Lower leg skin (tissue), 4 donors: ENCODE measurements around the gene LIPE. TPM values are rescaled to one million over a fixed set of nuclear protein-coding genes. Genes with fewer than 3 reads are reported as not detected.
"Not testable (repeated sequence)": the region's sequence is repeated elsewhere in the genome, so short reads cannot be mapped to it uniquely, and the experiment has no call there.

Source experiments
- DNase-seq, 2 donors: peaks; one replicate each; pipeline ENCODE4 v3.0.0-alpha.2; 2019; ENCODE audit warnings: low spot score in 2 of 2
- H3K4me3 ChIP-seq: fragments of 200-600 bp; sonication (generic); 2 replicates; pipeline ENCODE4 v1.5.1; 2017; ENCODE audit warnings: mild to moderate bottlenecking, low read depth; ENCODE audit not compliant: poor library complexity, severe bottlenecking
- CTCF ChIP-seq, 3 donors: fragments of 450-650 bp; IDR thresholded peaks; one replicate each; pipeline ENCODE4 v1.5.1; 2016; ENCODE audit warnings: antibody characterized with exemption in 3 of 3, mild to moderate bottlenecking in 3 of 3, moderate library complexity in 2 of 3
- POLR2A ChIP-seq, 2 donors: fragments of 450-650 bp; IDR thresholded peaks; one replicate each; pipeline ENCODE4 v1.6.1; 2016 to 2017; ENCODE audit warnings: antibody characterized with exemption in 2 of 2, mild to moderate bottlenecking in 1 of 2, moderate library complexity in 1 of 2
- WGBS, 2 donors: methylation state at CpG; one replicate each; pipeline ENCODE4 v1.1.5; 2018; 5-methylcytosine and 5-hydroxymethylcytosine counted together
- intact Hi-C: fragments of 100-400 bp; cut with DNase I; formaldehyde crosslinking; loops from one replicate; pipeline ENCODE4 v1.15.0; 2023; ENCODE audit warnings: low total_unique reads
- total RNA-seq, 4 donors: library from RNA; depleted of rRNA; stranded (reverse); fragments of >200 nt; gene quantifications; one replicate each; pipeline ENCODE4 v1.1.0, GENCODE V29; 2016

The LIPE gene
- total RNA-seq, 4 donors from 2014 or later = 20.9 to 96.9 (median 55.9) TPM

GRCh38 chr19:42452590-42452989 is 25.4 kb upstream of the LIPE start:
- DNase-seq = no peak
- 59 to 62% methylated on average over 4 of the region's 4 CpGs for WGBS, 2 donors
- intact Hi-C loops = no loop called here
- TF ChIP-seq CTCF (IDR thresholded peaks at IDR 0.05) (no peak), POLR2A (IDR thresholded peaks at IDR 0.05) (no peak)
- H3K4me3 ChIP-seq = no peak overlapping the region

- DNase-seq = peak; percentile 83 to 95
- WGBS, 2 donors = 1 to 2% methylated on average over 3 of the region's 3 CpGs
- intact Hi-C loops = no loop called here
- TF ChIP-seq CTCF (IDR thresholded peaks at IDR 0.05) (peak in 1 of 3 donors; percentile 90), POLR2A (IDR thresholded peaks at IDR 0.05) (no peak)
- H3K4me3 ChIP-seq = no peak overlapping the region
Measured at GRCh38 chr19:42450314-42450934, 23.2 kb upstream of the LIPE start.

GRCh38 chr19:42448306-42448705 is 21.1 kb upstream of the LIPE start:
- not testable (repeated sequence) for H3K4me3 ChIP-seq, DNase-seq
- WGBS, 2 donors = 82 to 83% methylated on average over 5 of the region's 5 CpGs
- intact Hi-C loops = loop anchor here (5.0 kb wide), 1 partner anchor 79 kb away; the partner anchor contains the start of gene CEACAM1

GRCh38 chr19:42445948-42446347 is 18.8 kb upstream of the LIPE start:
- no peak overlapping the region for H3K4me3 ChIP-seq
- DNase-seq = no peak
- no peak for TF ChIP-seq POLR2A (IDR thresholded peaks at IDR 0.05)
- TF ChIP-seq CTCF (IDR thresholded peaks at IDR 0.05) = no peak
- WGBS, 2 donors = 83 to 90% methylated on average over 7 of the region's 7 CpGs
- intact Hi-C loops = loop anchor here (5.0 kb wide), 1 partner anchor 81 kb away; the partner anchor contains the start of gene CEACAM1

GRCh38 chr19:42443944-42444398 is 16.8 kb upstream of the LIPE start:
- no peak overlapping the region for H3K4me3 ChIP-seq
- TF ChIP-seq CTCF (IDR thresholded peaks at IDR 0.05) (no peak), POLR2A (IDR thresholded peaks at IDR 0.05) (no peak)
- DNase-seq = no peak
- WGBS, 2 donors = 80% methylated on average over 4 of the region's 4 CpGs
- intact Hi-C loops = no loop called here

GRCh38 chr19:42442833-42443232 is 15.6 kb upstream of the LIPE start, which contains the start of gene CXCL17:
TSS of gene CXCL17 (minus strand) at chr19:42442946. CDS start at chr19:42442832, 114 bp downstream.
- no peak within 1 kb of the TSS for H3K4me3 ChIP-seq
- intact Hi-C loops = no loop called here
- no peak for DNase-seq
- TF ChIP-seq POLR2A (IDR thresholded peaks at IDR 0.05) (no peak), CTCF (IDR thresholded peaks at IDR 0.05) (no peak)
- 88 to 93% methylated on average over 7 of the region's 7 CpGs for WGBS, 2 donors
